HCT116 (cell line): ENCODE results near the gene USP53. TPM values are rescaled to one million over a fixed set of nuclear protein-coding genes. Genes with fewer than 3 reads are reported as not detected.

ENCODE experiments used
- ATAC-seq: fragments of 200-7000 bp; cut with Tn5 transposase; 2 replicates; pipeline ENCODE4 v1.9.1; 2020; ENCODE audit warnings: mild to moderate bottlenecking, moderate library complexity
- BruUV-seq: library from RNA; stranded (reverse); fragments of 400-500 nt; replicated peaks from 2 replicates; lab custom pipeline; 2021; lab: Mats Ljungman, UMichigan
- CTCF ChIA-PET: fragments of 300-600 bp; sonication (Branson Sonifier 250); formaldehyde crosslinking; loops from one replicate; lab custom pipeline; 2021; ENCODE audit warnings: antibody characterized with exemption; lab: Charles Lee
- POLR2A ChIA-PET: fragments of 300-600, 350-600 bp; sonication (Branson Sonifier 250); formaldehyde crosslinking; loops from one replicate; lab custom pipeline; 2021; ENCODE audit warnings: antibody characterized with exemption; lab: Charles Lee
- RAD21 ChIA-PET, 2 experiments: fragments of 300-600 bp; sonication (Branson Sonifier 250); formaldehyde crosslinking; loops; one replicate each; lab custom pipeline; 2023; ENCODE audit warnings: low total read pairs in 2 of 2; ENCODE audit not compliant: uncharacterized antibody in 2 of 2, unreplicated experiment in 2 of 2, low non-redundant PET in 1 of 2; lab: Charles Lee
- DNase-seq: peaks from one replicate; pipeline ENCODE4 v3.0.0-alpha.2; 2010; ENCODE audit warnings: low read depth, low spot score
- H2AFZ ChIP-seq: fragments of 200-600 bp; shearing (Covaris generic), sonication (generic); 2 replicates; pipeline ENCODE4 v1.6.1; 2017; ENCODE audit warnings: low read depth, mixed run types, mixed read lengths, antibody characterized with exemption, low read length; ENCODE audit not compliant: poor library complexity, severe bottlenecking
- H3K27ac ChIP-seq: 2 replicates; pipeline ENCODE4 v1.5.1; 2012; ENCODE audit warnings: low read depth, low read length
- H3K27me3 ChIP-seq: fragments of 200-600 bp; sonication (generic); 2 replicates; pipeline ENCODE4 v1.6.1; 2016; ENCODE audit warnings: mixed run types, low read length, mixed read lengths; ENCODE audit not compliant: insufficient read depth
- H3K36me3 ChIP-seq, 2 experiments: fragments of 200-500 bp in 1 of 2; fragments of 200-600 bp in 1 of 2; sonication (Bioruptor generic) in 1 of 2; sonication (generic) in 1 of 2; 2 replicates each; pipeline versions ENCODE4 v1.5.1 to v1.6.1; 2014 to 2016; ENCODE audit warnings: low read length in 2 of 2, inconsistent platforms in 1 of 2, mixed read lengths in 1 of 2, mixed run types in 1 of 2; ENCODE audit not compliant: insufficient read depth in 2 of 2, control insufficient read depth in 1 of 2
- H3K4me1 ChIP-seq, 2 experiments: fragments of 200-600 bp in 1 of 2; sonication (generic) in 1 of 2; 2 replicates each; pipeline versions ENCODE4 v1.5.1 to v1.6.1; 2012 to 2017; ENCODE audit warnings: low read length in 2 of 2, inconsistent platforms in 1 of 2, mild to moderate bottlenecking in 1 of 2, mixed read lengths in 1 of 2, mixed run types in 1 of 2, moderate library complexity in 1 of 2; ENCODE audit not compliant: insufficient read depth in 2 of 2, control insufficient read depth in 1 of 2
- H3K4me2 ChIP-seq: fragments of 200-600 bp; sonication (generic); 2 replicates; pipeline ENCODE4 v1.6.1; 2017; ENCODE audit warnings: mixed run types, low read length, mixed read lengths
- H3K4me3 ChIP-seq, 2 experiments: fragments of 200-600 bp in 1 of 2; sonication (generic) in 1 of 2; replicated peaks in 1 of 2; 2 replicates each; pipeline ENCODE4 v1.5.1; 2011 to 2016; ENCODE audit warnings: low read length in 2 of 2, control low read depth in 1 of 2, low read depth in 1 of 2, mild to moderate bottlenecking in 1 of 2, mixed read lengths in 1 of 2, mixed run types in 1 of 2
- H3K79me2 ChIP-seq: fragments of 200-600 bp; sonication (generic); 2 replicates; pipeline ENCODE4 v1.6.1; 2017; ENCODE audit warnings: mild to moderate bottlenecking, mixed run types, low read length, moderate library complexity, mixed read lengths; ENCODE audit not compliant: insufficient read depth
- H3K9ac ChIP-seq: fragments of 200-600 bp; sonication (generic); 2 replicates; pipeline ENCODE4 v1.6.1; 2016; ENCODE audit warnings: low read length, mixed read lengths
- H3K9me2 ChIP-seq: fragments of 200-600 bp; sonication (generic), shearing (Covaris generic); 2 replicates; pipeline ENCODE4 v1.6.1; 2017; ENCODE audit warnings: mixed run types, mild to moderate bottlenecking, moderate library complexity; ENCODE audit not compliant: insufficient read depth
- H3K9me3 ChIP-seq, 2 experiments: fragments of 200-500 bp in 1 of 2; fragments of 200-600 bp in 1 of 2; sonication (Bioruptor generic) in 1 of 2; sonication (generic) in 1 of 2; 2 replicates each; pipeline ENCODE4 v1.6.1; 2014 to 2017; ENCODE audit warnings: low read length in 2 of 2, mixed read lengths in 2 of 2, inconsistent platforms in 1 of 2, low read depth in 1 of 2, mild to moderate bottlenecking in 1 of 2, mixed run types in 1 of 2, moderate library complexity in 1 of 2; ENCODE audit not compliant: control insufficient read depth in 1 of 2, insufficient read depth in 1 of 2
- H4K20me1 ChIP-seq: fragments of 200-600 bp; sonication (generic), shearing (Covaris generic); 2 replicates; pipeline ENCODE4 v1.6.1; 2017; ENCODE audit warnings: mixed run types, mild to moderate bottlenecking, moderate library complexity; ENCODE audit not compliant: insufficient read depth
- CBX3 ChIP-seq: IDR thresholded peaks from 2 replicates; pipeline ENCODE4 v1.6.1; 2012; ENCODE audit warnings: low read depth
- CEBPB ChIP-seq: IDR thresholded peaks from 2 replicates; pipeline ENCODE4 v1.6.1; 2012; ENCODE audit warnings: low read depth
- CTCF ChIP-seq, 3 experiments: fragments of 200-600 bp in 1 of 3; sonication (generic) in 1 of 3; IDR thresholded peaks in 2 of 3; conservative IDR thresholded peaks in 1 of 3; 2 replicates each; pipeline ENCODE4 v1.5.1; 2012 to 2017; ENCODE audit warnings: low read depth in 2 of 3, low read length in 2 of 3, antibody characterized with exemption in 1 of 3, borderline replicate concordance in 1 of 3, control low read depth in 1 of 3, mild to moderate bottlenecking in 1 of 3, mixed read lengths in 1 of 3, mixed run types in 1 of 3, moderate library complexity in 1 of 3; ENCODE audit not compliant: insufficient read depth in 1 of 3
- FOSL1 ChIP-seq: IDR thresholded peaks from 2 replicates; pipeline ENCODE4 v1.6.1; 2012; ENCODE audit warnings: low read depth
- MAX ChIP-seq: IDR thresholded peaks from 2 replicates; pipeline ENCODE4 v1.6.1; 2012
- RAD21 ChIP-seq: IDR thresholded peaks from 2 replicates; pipeline ENCODE4 v1.6.1; 2012; ENCODE audit warnings: low read depth, mild to moderate bottlenecking
- SIN3A ChIP-seq: IDR thresholded peaks from 2 replicates; pipeline ENCODE4 v1.6.1; 2012; ENCODE audit warnings: low read depth
- SP1 ChIP-seq: IDR thresholded peaks from 2 replicates; pipeline ENCODE4 v1.6.1; 2012; ENCODE audit warnings: low read depth
- SRF ChIP-seq: IDR thresholded peaks from 2 replicates; pipeline ENCODE4 v1.6.1; 2012; ENCODE audit warnings: low read depth
- TCF7L2 ChIP-seq: IDR thresholded peaks from 2 replicates; pipeline ENCODE4 v1.7.0; 2011; ENCODE audit warnings: borderline replicate concordance, inconsistent platforms; ENCODE audit not compliant: insufficient read depth, insufficient read length; ENCODE audit errors: extremely low read depth
- ZNF274 ChIP-seq: fragments of 200-500 bp; sonication (Bioruptor generic); IDR thresholded peaks from 2 replicates; pipeline ENCODE4 v1.6.1; 2014; ENCODE audit warnings: mild to moderate bottlenecking, low read depth, low read length, inconsistent platforms
- intact Hi-C: fragments of 100-400 bp; cut with micrococcal nuclease; formaldehyde crosslinking; loops from 2 replicates; pipeline ENCODE4 v1.10.0; 2022
- total RNA-seq: library from RNA; stranded (reverse); gene quantifications from one replicate; pipeline ENCODE4 v1.2.1, GENCODE V29; 2021; ENCODE audit not compliant: unreplicated experiment

Gene USP53
- total RNA-seq, 1 experiment from 2014 or later, result 22.0 TPM

- no peak overlapping the region for H3K4me2 ChIP-seq
- peaks cover 26% of the 10 kb centered on the region for H3K79me2 ChIP-seq
- no peaks in the 10 kb centered on the region for H3K9me3 ChIP-seq
- no peak overlapping the region for H3K4me3 ChIP-seq
- H3K9ac ChIP-seq, result no peak overlapping the region
- H3K27me3 ChIP-seq, result no peaks in the 10 kb centered on the region
- ChIA-PET RAD21 (no interaction called here), CTCF (interaction anchor here (1.4 kb wide), 1 partner anchor 10 kb away, joined by 3 read pairs; no protein-coding TSS in a partner anchor), POLR2A (no interaction called here)
- no peak overlapping the region for H2AFZ ChIP-seq
- H3K9me2 ChIP-seq, result no peaks in the 10 kb centered on the region
- ATAC-seq (no peak), DNase-seq (no peak)
- peaks cover 3 to 20% of the 10 kb centered on the region in 2 experiments; a peak in 3 of 4 replicates for H3K4me1 ChIP-seq
- TF ChIP-seq SP1 (no peak), CBX3 (no peak), CTCF (IDR thresholded peaks at IDR 0.05 in 2 of 3, conservative IDR thresholded peaks at IDR 0.05 in 1 of 3; ENCODE audit: borderline replicate concordance in 1 of 3, insufficient read depth in 1 of 3, low read depth in 2 of 3, low read length in 2 of 3) (no peak), ZNF274 (no peak), CEBPB (no peak), SRF (no peak), RAD21 (no peak), FOSL1 (no peak), TCF7L2 (no peak), MAX (no peak), SIN3A (no peak)
- intact Hi-C loops, result no loop called here
- H4K20me1 ChIP-seq, result no peaks in the 10 kb centered on the region
- no TSS peak for BruUV-seq
- H3K27ac ChIP-seq, result no peak overlapping the region
- H3K36me3 ChIP-seq, result peaks cover 8 to 11% of the 10 kb centered on the region in 2 experiments; a peak in 2 of 4 replicates
These were observed 85.3 kb downstream of the USP53 start for GRCh38 chr4:119297795-119298194.
